H9 (cell line): ENCODE results near the gene TACC2. TPM values are rescaled to one million over a fixed set of nuclear protein-coding genes. Genes with fewer than 3 reads are reported as not detected.

Experiments used
- DNase-seq: peaks from one replicate; pipeline ENCODE4 v3.0.0-alpha.2; 2017
- H2AFZ ChIP-seq: one replicate; pipeline ENCODE4 v1.6.1; 2013; ENCODE audit warnings: mild to moderate bottlenecking, low read length, control low read depth, moderate library complexity
- H2AK5ac ChIP-seq: 2 replicates; pipeline ENCODE4 v1.6.1; 2013; ENCODE audit warnings: low read length, control low read depth, mixed read lengths; ENCODE audit not compliant: insufficient read length
- H2BK120ac ChIP-seq: one replicate; pipeline ENCODE4 v1.6.1; 2013; ENCODE audit warnings: low read depth, mild to moderate bottlenecking, low read length, control low read depth, inconsistent platforms; ENCODE audit not compliant: poor library complexity, severe bottlenecking
- H2BK12ac ChIP-seq: 2 replicates; pipeline ENCODE4 v1.6.1; 2013; ENCODE audit warnings: low read length, control low read depth, mixed read lengths, low read depth; ENCODE audit not compliant: insufficient read length
- H2BK15ac ChIP-seq: 2 replicates; pipeline ENCODE4 v1.6.1; 2013; ENCODE audit warnings: low read depth, low read length, control low read depth
- H2BK20ac ChIP-seq: one replicate; pipeline ENCODE4 v1.6.1; 2013; ENCODE audit warnings: low read depth, mild to moderate bottlenecking, low read length, control low read depth, inconsistent platforms; ENCODE audit not compliant: poor library complexity, severe bottlenecking
- H2BK5ac ChIP-seq: 2 replicates; pipeline ENCODE4 v1.6.1; 2013; ENCODE audit warnings: low read length, control low read depth, mixed read lengths; ENCODE audit not compliant: insufficient read length
- H3K14ac ChIP-seq: 2 replicates; pipeline ENCODE4 v1.6.1; 2013; ENCODE audit warnings: low read length, control low read depth; ENCODE audit not compliant: insufficient read depth
- H3K18ac ChIP-seq: 2 replicates; pipeline ENCODE4 v1.6.1; 2013; ENCODE audit warnings: low read depth, mild to moderate bottlenecking, mixed read lengths, low read length, control low read depth; ENCODE audit not compliant: insufficient read length
- H3K23ac ChIP-seq: 2 replicates; pipeline ENCODE4 v1.6.1; 2013; ENCODE audit warnings: low read length, control low read depth, mixed read lengths, low read depth; ENCODE audit not compliant: insufficient read length
- H3K23me2 ChIP-seq: 2 replicates; pipeline ENCODE4 v1.6.1; 2013; ENCODE audit warnings: low read depth, mild to moderate bottlenecking, mixed read lengths, low read length, control low read depth; ENCODE audit not compliant: insufficient read length, poor library complexity, severe bottlenecking
- H3K27ac ChIP-seq: 2 replicates; pipeline ENCODE4 v1.5.1; 2013; ENCODE audit warnings: low read length, control low read depth, mixed read lengths, low read depth; ENCODE audit not compliant: insufficient read length
- H3K27me3 ChIP-seq: 2 replicates; pipeline ENCODE4 v1.6.1; 2013; ENCODE audit warnings: low read length, control low read depth, inconsistent platforms; ENCODE audit not compliant: insufficient read depth
- H3K4ac ChIP-seq: 2 replicates; pipeline ENCODE4 v1.6.1; 2013; ENCODE audit warnings: low read depth, mild to moderate bottlenecking, control low read depth, inconsistent platforms, low read length, moderate library complexity
- H3K4me1 ChIP-seq: 2 replicates; pipeline ENCODE4 v1.6.1; 2013; ENCODE audit warnings: low read length, control low read depth, inconsistent platforms; ENCODE audit not compliant: insufficient read depth
- H3K4me2 ChIP-seq: 2 replicates; pipeline ENCODE4 v1.6.1; 2013; ENCODE audit warnings: low read length, control low read depth, mixed read lengths; ENCODE audit not compliant: insufficient read length, insufficient read depth
- H3K56ac ChIP-seq: 2 replicates; pipeline ENCODE4 v1.6.1; 2013; ENCODE audit warnings: low read depth, mild to moderate bottlenecking, mixed read lengths, low read length, control low read depth; ENCODE audit not compliant: insufficient read length
- H3K79me1 ChIP-seq: 2 replicates; pipeline ENCODE4 v1.6.1; 2013; ENCODE audit warnings: low read depth, mild to moderate bottlenecking, moderate library complexity, low read length, control low read depth, inconsistent platforms; ENCODE audit not compliant: insufficient read depth, poor library complexity, severe bottlenecking
- H3K79me2 ChIP-seq: 2 replicates; pipeline ENCODE4 v1.6.1; 2013; ENCODE audit warnings: low read length, control low read depth, inconsistent platforms; ENCODE audit not compliant: insufficient read depth
- H3K9ac ChIP-seq: 2 replicates; pipeline ENCODE4 v1.6.1; 2013; ENCODE audit warnings: low read length, control low read depth, mixed read lengths; ENCODE audit not compliant: insufficient read length; ENCODE audit errors: extremely low read depth
- H3K9me3 ChIP-seq: one replicate; pipeline ENCODE4 v1.6.1; 2013; ENCODE audit warnings: low read depth, low read length, inconsistent platforms; ENCODE audit not compliant: control insufficient read depth
- H3T11ph ChIP-seq: one replicate; pipeline ENCODE4 v1.6.1; 2013; ENCODE audit warnings: mild to moderate bottlenecking, low read length, control low read depth, inconsistent platforms
- H4K20me1 ChIP-seq: one replicate; pipeline ENCODE4 v1.6.1; 2013; ENCODE audit not compliant: control insufficient read depth, insufficient read length, insufficient read depth
- H4K5ac ChIP-seq: 2 replicates; pipeline ENCODE4 v1.6.1; 2013; ENCODE audit warnings: low read depth, mild to moderate bottlenecking, mixed read lengths, low read length, control low read depth; ENCODE audit not compliant: insufficient read length
- H4K8ac ChIP-seq: replicated peaks from 2 replicates; pipeline ENCODE4 v1.6.1; 2013; ENCODE audit warnings: low read length, control low read depth, mixed read lengths, low read depth; ENCODE audit not compliant: insufficient read length
- H4K91ac ChIP-seq: 2 replicates; pipeline ENCODE4 v1.6.1; 2013; ENCODE audit warnings: low read depth, mild to moderate bottlenecking, moderate library complexity, mixed read lengths, low read length, control low read depth; ENCODE audit not compliant: insufficient read length
- H3K27ac Mint-ChIP-seq, 3 experiments: 2 replicates in 2 of 3; 3 replicates in 1 of 3; pipeline ENCODE4 v1.8.0; 2020 to 2021; ENCODE audit warnings: mixed read lengths in 3 of 3, mild to moderate bottlenecking in 1 of 3, moderate library complexity in 1 of 3
- H3K27me3 Mint-ChIP-seq: 2 replicates; pipeline ENCODE4 v1.8.0; 2021; ENCODE audit warnings: low read depth, mild to moderate bottlenecking, moderate library complexity, mixed read lengths
- H3K36me3 Mint-ChIP-seq, 3 experiments: 2 replicates in 2 of 3; 3 replicates in 1 of 3; pipeline ENCODE4 v1.8.0; 2020 to 2021; ENCODE audit warnings: low read depth in 3 of 3, mixed read lengths in 3 of 3; ENCODE audit not compliant: insufficient read depth in 1 of 3
- H3K4me1 Mint-ChIP-seq, 2 experiments: 2 replicates each; pipeline ENCODE4 v1.8.0; 2020; ENCODE audit warnings: mixed read lengths in 2 of 2
- H3K4me3 Mint-ChIP-seq, 2 experiments: 2 replicates in 1 of 2; 3 replicates in 1 of 2; pipeline ENCODE4 v1.8.0; 2020 to 2021; ENCODE audit warnings: mild to moderate bottlenecking in 2 of 2, mixed read lengths in 2 of 2, moderate library complexity in 1 of 2
- H3K9me3 Mint-ChIP-seq, 2 experiments: 2 replicates in 1 of 2; 3 replicates in 1 of 2; pipeline ENCODE4 v1.8.0; 2020; ENCODE audit warnings: mild to moderate bottlenecking in 2 of 2, mixed read lengths in 2 of 2, moderate library complexity in 1 of 2
- CTCF ChIP-seq: fragments of 200-600 bp; sonication (generic); conservative IDR thresholded peaks from 3 replicates; pipeline ENCODE4 v1.8.0; 2021; ENCODE audit warnings: antibody characterized with exemption, mild to moderate bottlenecking
- WGBS: extraction: QIAGEN DNeasy Blood & Tissue Kit; methylation state at CpG from one replicate; pipeline ENCODE4 v1.1.7; 2013; ENCODE audit warnings: missing lambda C conversion rate, low lambda C conversion rate, mixed read lengths; ENCODE audit not compliant: insufficient read length; ENCODE audit errors: extremely low coverage; 5-methylcytosine and 5-hydroxymethylcytosine counted together
- total RNA-seq: library from RNA; stranded (reverse); gene quantifications from 2 replicates; pipeline ENCODE4 v1.2.1, GENCODE V29; 2021

The TACC2 gene
- total RNA-seq, 1 experiment from 2014 or later: 58.1 TPM

- no CpG with 5 or more reads among the region's 13 CpGs for WGBS
- no peak overlapping the region for H2AFZ ChIP-seq
- no peak overlapping the region for H2BK120ac ChIP-seq
- H3K9me3 ChIP-seq: no peaks in the 10 kb centered on the region
- no peaks in the 10 kb centered on the region; a peak in 1 of 7 replicates for H3K36me3 Mint-ChIP-seq
- H3K18ac ChIP-seq: no peak overlapping the region
- no peak overlapping the region for H2BK5ac ChIP-seq
- no peak overlapping the region for H4K5ac ChIP-seq
- H3K79me2 ChIP-seq: no peaks in the 10 kb centered on the region
- no peaks in the 10 kb centered on the region for H3K27me3 ChIP-seq
- H3K4me1 Mint-ChIP-seq: peaks cover 4 to 6% of the 10 kb centered on the region in 2 experiments; a peak in 3 of 4 replicates
- no peak overlapping the region for H3K56ac ChIP-seq
- H3K27me3 Mint-ChIP-seq: peaks cover 2% of the 10 kb centered on the region; the same call in 1 of the 2 replicates
- no peak overlapping the region for H3K14ac ChIP-seq
- H3K27ac Mint-ChIP-seq: peak overlapping the region in 1 of 3 experiments; percentile 57; a peak in 2 of 7 replicates
- H3K4me1 ChIP-seq: no peaks in the 10 kb centered on the region
- no peak overlapping the region for H3K23ac ChIP-seq
- H3K4ac ChIP-seq: no peak overlapping the region
- H3K4me3 Mint-ChIP-seq: no peak overlapping the region
- H4K8ac ChIP-seq: no peak overlapping the region
- no peaks in the 10 kb centered on the region for H3K79me1 ChIP-seq
- no peak overlapping the region for H2BK15ac ChIP-seq
- H2BK20ac ChIP-seq: no peak overlapping the region
- H3K9me3 Mint-ChIP-seq: no peaks in the 10 kb centered on the region
- no peak overlapping the region for H2BK12ac ChIP-seq
- DNase-seq: no peak
- no peak overlapping the region for H4K91ac ChIP-seq
- H3K27ac ChIP-seq: no peak overlapping the region
- no peak overlapping the region for H3K9ac ChIP-seq
- no peak overlapping the region for H2AK5ac ChIP-seq
- H3K23me2 ChIP-seq: no peaks in the 10 kb centered on the region
- H3T11ph ChIP-seq: no peak overlapping the region
- no peaks in the 10 kb centered on the region for H4K20me1 ChIP-seq
- no peak overlapping the region for H3K4me2 ChIP-seq
- no peak for TF ChIP-seq CTCF
Measured at GRCh38 chr10:122078965-122079795, 90.2 kb downstream of the TACC2 start.
